Hematopoietic multipotent progenitor cell treated with erythropoietin and hydrocortisone succinate and interleukin-3 and kit ligand, for 6 days (in vitro differentiated cells): ENCODE measurements around the gene ERBB4.

ENCODE experiments used
- DNase-seq: peaks from one replicate; pipeline ENCODE4 v3.0.0-alpha.2; 2015

ERBB4 gene

DNA sequence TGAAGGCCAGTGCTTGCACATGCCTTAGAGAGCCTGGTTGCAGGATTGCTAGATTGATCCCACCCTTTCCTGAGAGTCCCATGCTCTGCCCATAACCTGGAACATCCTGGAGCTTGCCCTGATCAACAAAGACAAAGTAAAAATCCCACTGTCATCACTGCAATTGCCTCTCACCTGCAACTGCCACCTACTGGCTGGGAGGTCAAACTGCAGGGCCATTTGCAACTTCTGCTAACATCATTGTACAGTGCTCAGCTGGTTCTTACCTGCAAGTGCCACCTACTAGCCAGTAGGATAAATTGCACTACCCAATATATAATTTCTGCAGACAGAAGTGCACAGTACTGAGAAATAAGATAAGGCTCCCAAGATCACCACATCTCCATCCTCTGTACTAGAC, 1034.7 kb downstream of the ERBB4 start:
- DNase-seq: peak; percentile 4

DNA sequence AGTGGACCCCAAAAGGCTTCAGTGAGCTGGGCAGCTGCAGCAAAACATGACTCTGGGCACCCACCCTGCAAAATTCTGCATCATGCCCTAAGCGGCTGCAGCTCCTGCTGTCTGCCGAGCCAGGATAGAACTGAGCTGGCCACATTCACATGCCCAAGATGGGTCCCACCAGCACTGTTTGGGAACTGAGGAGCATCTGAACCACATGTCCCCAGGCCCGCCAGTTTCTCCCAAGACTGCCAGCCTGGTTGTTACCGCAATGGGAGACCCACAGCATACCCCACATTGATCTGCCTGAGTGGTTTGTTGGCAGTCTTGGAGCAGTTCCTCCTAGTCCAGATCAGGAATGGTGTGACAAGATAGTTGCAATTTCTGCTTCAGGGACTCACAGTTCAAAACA, 1035.4 kb downstream of the ERBB4 start:
- DNase-seq: no peak

DNA sequence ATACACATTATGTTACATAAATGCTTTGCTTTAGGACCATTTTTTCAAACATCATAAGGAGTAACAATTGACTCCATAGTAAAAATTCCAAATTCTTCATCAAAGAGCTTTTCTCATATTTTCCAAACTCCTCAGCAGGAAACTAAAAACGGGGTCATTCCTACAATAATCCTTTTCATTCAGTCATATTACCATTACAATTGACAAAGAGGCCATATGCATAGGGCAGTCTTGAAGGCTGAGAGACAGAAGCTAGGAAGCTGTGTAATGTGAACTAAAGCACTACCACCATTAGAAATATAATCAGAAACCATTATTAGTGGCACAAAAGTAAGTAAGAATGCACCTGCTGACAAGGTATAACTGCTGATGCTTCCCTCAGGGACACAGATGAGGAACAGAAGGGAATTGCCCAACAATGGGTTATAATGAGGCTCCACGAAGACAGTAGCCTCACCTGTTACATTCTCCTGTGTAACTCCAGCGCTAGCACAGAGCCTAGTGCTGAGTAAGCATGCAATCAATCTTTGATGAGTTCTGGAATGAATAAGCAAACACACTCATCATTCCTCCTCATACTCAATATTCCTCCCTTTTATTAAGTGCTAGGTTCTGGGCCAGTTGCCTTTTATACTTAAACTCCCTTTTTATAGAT, 1039.9 kb downstream of the ERBB4 start:
- no peak for DNase-seq

DNA sequence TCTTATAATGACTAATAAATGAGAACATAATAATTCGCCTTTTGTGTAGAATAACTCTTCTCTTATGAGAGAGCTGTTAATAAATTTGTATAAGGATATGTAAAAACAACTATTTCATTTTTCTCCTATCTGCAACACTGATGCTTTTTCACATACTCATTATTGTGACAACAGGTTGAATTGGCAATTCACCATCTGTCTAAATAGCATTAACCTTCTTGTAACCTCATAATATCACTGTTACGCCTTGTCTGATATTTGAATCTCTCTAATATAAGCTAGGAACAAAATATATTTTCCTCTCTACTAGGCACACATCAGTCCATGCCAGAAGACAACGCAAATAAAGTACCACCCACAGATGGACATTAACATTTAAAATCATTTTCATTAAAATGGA, 1043.3 kb downstream of the ERBB4 start:
- DNase-seq: no peak

GRCh38 chr2:211494536-211494935, 1044.1 kb downstream of the ERBB4 start:
- DNase-seq: no peak

DNA sequence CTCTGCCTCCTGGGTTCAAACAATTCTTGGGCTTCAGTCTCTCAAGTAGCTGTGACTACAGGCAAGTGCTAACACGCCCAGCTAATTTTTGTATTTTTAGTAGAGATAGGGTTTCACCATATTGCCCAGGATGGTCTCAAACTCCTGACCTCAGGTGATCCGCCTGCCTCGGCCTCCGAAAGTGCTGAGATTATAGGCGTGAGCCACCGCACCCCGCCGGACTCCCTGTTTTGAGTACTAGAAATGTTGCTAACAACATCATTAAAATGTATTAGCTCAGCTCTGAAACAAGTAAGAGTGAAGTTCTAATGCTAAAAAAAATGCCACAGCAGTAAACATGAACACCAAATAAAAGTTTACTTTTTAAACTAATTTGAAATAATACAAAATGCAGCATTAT, 1044.5 kb downstream of the ERBB4 start:
- no peak for DNase-seq

- DNase-seq: no peak
Measured at GRCh38 chr2:211487733-211488132, 1050.9 kb downstream of the ERBB4 start.

- no peak for DNase-seq
Measured at GRCh38 chr2:211479536-211480150, 1059.0 kb downstream of the ERBB4 start.

- no peak for DNase-seq
Measured at GRCh38 chr2:211477537-211478275, 1060.9 kb downstream of the ERBB4 start.

GRCh38 chr2:211473116-211473515, 1065.5 kb downstream of the ERBB4 start:
- DNase-seq: no peak

DNA sequence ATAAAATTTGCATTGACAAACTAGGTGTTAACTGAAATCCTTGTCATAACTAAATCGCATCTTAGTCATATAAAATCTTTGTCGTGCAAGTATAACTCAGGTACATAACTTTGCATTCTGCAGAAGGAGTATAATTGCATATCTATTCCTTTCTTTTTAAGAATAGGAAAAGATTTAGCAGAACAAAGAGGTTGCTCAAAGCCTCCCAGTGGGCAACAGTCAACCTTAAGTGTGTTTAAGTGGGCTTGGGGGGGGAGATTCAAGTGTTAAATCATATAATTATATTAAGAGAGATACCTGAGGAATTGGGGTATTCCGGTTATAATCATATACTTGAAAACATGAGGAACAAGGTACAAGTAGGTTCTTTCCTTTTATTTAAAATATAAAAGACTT, 1068.9 kb downstream of the ERBB4 start:
- DNase-seq: no peak

DNA sequence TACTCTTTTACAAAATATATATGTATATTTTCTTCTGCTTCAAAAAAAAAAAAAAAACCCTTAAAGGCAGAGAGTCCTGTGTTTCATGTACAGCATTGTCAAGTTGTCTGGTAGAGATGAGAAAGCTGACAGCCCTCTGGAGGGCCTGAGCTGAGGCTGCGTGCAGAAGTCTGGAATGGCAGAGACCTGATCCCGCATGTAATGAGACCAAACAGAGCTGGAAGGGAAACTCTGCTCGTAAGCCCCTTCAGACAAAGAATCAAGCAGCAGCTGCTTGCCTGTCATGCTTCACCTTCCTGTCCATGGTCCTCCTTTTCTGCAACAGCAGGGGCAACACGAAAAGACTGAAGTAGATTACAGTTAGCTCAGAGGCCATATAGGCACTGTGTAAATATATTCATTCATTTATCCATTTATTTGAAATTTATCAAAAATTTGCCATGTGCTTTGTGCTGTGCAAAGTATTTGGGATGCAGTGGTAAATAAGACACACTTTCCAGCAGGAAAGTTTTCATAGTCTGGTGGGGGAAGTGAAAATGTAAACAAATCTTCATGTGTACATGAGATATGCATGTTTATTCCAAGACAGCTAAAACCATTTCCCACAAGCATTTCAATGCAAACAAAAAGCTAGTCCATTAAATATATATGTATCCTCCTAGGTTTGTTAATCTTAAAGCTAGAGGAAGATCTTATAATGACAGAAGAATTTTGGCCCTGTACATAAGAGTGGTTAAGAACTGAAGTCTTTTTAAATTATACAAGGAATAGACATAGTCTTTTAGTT, 1069.5 kb downstream of the ERBB4 start:
- no peak for DNase-seq

DNA sequence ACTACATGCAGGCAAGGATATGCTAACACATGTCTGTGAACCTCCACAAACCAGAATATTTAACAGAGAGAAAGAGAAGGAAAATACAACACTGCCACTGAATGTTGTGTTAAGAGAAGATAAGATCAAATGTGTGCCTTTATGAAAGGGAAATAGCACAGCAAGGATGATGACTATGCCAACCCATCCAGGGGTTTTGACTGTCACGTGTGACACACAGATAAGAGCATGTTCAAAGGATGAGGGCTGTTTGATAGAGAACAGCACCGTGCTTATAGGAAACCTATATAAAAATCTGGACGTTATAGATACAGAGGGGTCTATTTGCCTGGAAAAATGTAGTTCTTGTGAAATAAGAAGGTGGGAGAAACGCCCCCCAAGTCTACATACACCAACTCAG, 1070.4 kb downstream of the ERBB4 start:
- no peak for DNase-seq

- no peak for DNase-seq
Measured at GRCh38 chr2:211463397-211463796, 1075.2 kb downstream of the ERBB4 start.

DNA sequence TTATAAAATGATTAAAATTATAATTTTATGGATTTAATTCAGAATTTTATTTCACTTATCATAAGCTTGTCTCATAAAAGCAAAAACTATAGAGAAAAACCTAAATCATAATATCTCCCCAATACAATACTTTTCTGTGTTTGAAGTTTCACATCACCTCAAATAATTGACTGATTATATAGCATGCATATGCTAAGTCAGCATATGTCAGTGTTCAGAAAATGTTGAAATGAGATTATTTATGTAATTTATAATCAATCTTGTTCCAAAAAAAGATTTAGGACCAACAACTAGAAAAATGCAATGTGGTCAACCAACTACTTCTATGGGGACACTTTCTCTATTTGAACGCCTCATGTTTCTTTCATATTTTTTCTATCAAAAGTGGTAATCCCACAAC, 1079.6 kb downstream of the ERBB4 start:
- DNase-seq: no peak

GRCh38 chr2:211457325-211457724, 1081.3 kb downstream of the ERBB4 start:
- DNase-seq: no peak

- DNase-seq: peak; percentile 66
Measured at GRCh38 chr2:211455216-211455841, 1083.3 kb downstream of the ERBB4 start.

DNA sequence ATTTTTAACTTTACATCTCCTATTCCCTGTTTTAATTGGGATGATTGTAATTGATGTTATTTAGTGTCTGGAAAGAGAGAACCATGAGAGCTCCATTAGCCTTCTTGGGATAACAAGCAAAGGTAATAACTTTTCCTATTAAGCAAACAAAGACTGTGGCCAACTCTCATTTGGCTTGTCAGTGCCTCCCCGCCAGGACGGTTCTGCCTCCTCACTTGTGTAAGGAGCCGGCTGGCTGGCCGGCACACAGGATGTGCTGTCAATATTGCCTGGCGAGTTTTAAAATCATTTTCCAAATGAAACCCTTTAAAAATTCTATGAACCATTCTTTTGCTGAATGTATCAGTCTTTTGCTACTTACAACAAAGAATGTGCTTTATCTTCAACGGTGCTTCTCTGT, 1083.9 kb downstream of the ERBB4 start:
- no peak for DNase-seq

- no peak for DNase-seq
Measured at GRCh38 chr2:211453311-211453887, 1085.2 kb downstream of the ERBB4 start.

GRCh38 chr2:211451642-211452041, 1087.0 kb downstream of the ERBB4 start:
- DNase-seq: no peak

DNA sequence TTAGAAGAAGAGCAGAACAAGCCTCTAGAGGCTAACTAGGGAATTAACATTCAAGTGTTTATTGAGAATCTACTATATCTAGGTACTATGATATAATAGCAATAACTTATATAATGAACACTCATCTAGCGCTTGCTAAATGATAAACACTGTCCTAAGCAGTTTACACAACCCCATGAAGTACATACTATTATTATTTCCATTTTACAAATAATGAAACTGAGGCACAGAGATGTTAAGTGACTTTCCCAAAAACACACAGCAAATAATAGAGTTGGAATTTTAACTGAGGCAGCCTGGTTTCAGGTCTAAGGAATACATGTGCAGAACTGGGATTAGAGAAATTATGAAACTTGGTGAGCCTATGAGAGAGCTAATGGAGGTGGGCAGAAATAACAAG, 1088.8 kb downstream of the ERBB4 start:
- DNase-seq: no peak

DNA sequence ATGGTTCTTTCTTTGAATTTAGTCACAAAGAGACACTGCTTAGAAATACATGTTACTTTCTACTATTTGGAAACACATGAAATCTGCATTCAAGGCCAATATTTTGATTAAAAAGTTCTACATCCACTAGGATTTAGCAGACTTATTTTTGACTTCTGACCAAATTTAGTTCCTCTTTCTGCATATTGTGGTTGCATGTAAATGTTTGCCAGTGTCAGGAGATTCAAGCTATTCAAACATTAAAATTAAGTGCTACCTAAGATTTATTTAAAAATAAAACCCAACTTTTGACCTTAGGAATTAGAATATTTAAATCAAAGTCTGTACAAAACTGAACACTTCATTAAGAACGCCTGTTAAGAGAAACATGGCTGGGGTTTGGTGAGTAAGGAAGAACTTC, 1091.1 kb downstream of the ERBB4 start:
- no peak for DNase-seq

DNA sequence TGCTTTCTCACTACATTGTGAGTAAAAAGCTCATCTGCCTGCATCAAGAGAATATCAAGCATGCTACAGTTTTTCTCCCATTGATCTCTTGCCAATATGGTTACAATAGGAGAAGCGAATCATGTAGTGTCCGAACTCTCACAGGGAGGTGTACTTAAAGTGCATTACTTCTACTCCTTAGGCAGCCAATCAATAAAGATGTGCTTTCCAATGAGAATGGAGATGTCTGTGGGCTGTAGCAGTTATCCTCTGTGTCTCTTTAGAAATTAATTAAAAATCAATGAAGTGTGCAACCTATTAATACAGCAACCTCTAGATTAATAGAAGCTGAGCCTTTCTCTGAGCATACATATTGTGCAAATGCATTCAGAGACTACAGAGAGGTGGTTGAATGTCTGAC, 1098.5 kb downstream of the ERBB4 start:
- DNase-seq: no peak
